Measurements from ENCODE around the gene SH3RF1.

SH3RF1 gene

GRCh38 chr4:169163495-169163894 lies 107.3 kb downstream of the SH3RF1 start:
- no peak for DNase-seq

- no peak for DNase-seq
These were observed 109.9 kb downstream of the SH3RF1 start for GRCh38 chr4:169160825-169161224.

- DNase-seq = no peak
These were observed 111.1 kb downstream of the SH3RF1 start for GRCh38 chr4:169159624-169160171.

GRCh38 chr4:169158861-169159260 lies 111.9 kb downstream of the SH3RF1 start:
- peak in 1 of 4 experiments; percentile 11 for DNase-seq

GRCh38 chr4:169158046-169158445 lies 112.7 kb downstream of the SH3RF1 start:
- DNase-seq = no peak

GRCh38 chr4:169156392-169156791 lies 114.4 kb downstream of the SH3RF1 start:
- no peak for DNase-seq

- DNase-seq = no peak
These were observed 116.6 kb downstream of the SH3RF1 start for GRCh38 chr4:169154121-169154520.

- DNase-seq = no peak
These were observed 117.2 kb downstream of the SH3RF1 start for GRCh38 chr4:169153481-169154087.

- DNase-seq = no peak
These were observed 117.9 kb downstream of the SH3RF1 start for GRCh38 chr4:169152899-169153298.

GRCh38 chr4:169152098-169152497 lies 118.7 kb downstream of the SH3RF1 start:
- no peak for DNase-seq

GRCh38 chr4:169151671-169152070 lies 119.1 kb downstream of the SH3RF1 start:
- DNase-seq = no peak

- DNase-seq = no peak
These were observed 120.0 kb downstream of the SH3RF1 start for GRCh38 chr4:169150806-169151205.

GRCh38 chr4:169148885-169149284 lies 121.9 kb downstream of the SH3RF1 start:
- no peak for DNase-seq

GRCh38 chr4:169147191-169147590 lies 123.6 kb downstream of the SH3RF1 start:
- no peak for DNase-seq

GRCh38 chr4:169144061-169144600 lies 126.6 kb downstream of the SH3RF1 start:
- DNase-seq = no peak

- no peak for DNase-seq
These were observed 127.4 kb downstream of the SH3RF1 start for GRCh38 chr4:169143335-169143734.

GRCh38 chr4:169142906-169143305 lies 127.8 kb downstream of the SH3RF1 start:
- DNase-seq = no peak

- no peak for DNase-seq
These were observed 128.4 kb downstream of the SH3RF1 start for GRCh38 chr4:169142391-169142790.

GRCh38 chr4:169139021-169139420 lies 131.7 kb downstream of the SH3RF1 start:
- DNase-seq = no peak

GRCh38 chr4:169137558-169137920 lies 133.2 kb downstream of the SH3RF1 start:
- DNase-seq = no peak

- no peak for DNase-seq
These were observed 133.8 kb downstream of the SH3RF1 start for GRCh38 chr4:169136796-169137557.

- DNase-seq = no peak
These were observed 134.4 kb downstream of the SH3RF1 start for GRCh38 chr4:169136330-169136729.

- no peak for DNase-seq
These were observed 135.0 kb downstream of the SH3RF1 start for GRCh38 chr4:169135776-169136175.

GRCh38 chr4:169133932-169134331 lies 136.8 kb downstream of the SH3RF1 start:
- no peak for DNase-seq
